ENCODE data around the gene TMEM120A. TPM values are rescaled to one million over a fixed set of nuclear protein-coding genes. Genes with fewer than 3 reads are reported as not detected.

Gene TMEM120A
- total and polyA plus RNA-seq, 2 donors from 2014 or later: 47.0 to 141 TPM

DNA sequence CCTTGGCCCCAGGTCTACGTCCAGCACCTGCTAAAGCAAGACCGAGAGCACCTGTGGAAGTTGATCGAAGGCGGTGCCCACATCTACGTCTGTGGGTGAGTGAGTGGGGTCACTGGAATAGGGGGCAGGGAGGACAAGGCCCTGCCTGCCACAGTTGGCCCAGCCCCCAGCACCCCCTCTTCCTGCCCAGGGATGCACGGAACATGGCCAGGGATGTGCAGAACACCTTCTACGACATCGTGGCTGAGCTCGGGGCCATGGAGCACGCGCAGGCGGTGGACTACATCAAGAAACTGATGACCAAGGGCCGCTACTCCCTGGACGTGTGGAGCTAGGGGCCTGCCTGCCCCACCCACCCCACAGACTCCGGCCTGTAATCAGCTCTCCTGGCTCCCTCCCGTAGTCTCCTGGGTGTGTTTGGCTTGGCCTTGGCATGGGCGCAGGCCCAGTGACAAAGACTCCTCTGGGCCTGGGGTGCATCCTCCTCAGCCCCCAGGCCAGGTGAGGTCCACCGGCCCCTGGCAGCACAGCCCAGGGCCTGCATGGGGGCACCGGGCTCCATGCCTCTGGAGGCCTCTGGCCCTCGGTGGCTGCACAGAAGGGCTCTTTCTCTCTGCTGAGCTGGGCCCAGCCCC, 8.1 kb downstream of the TMEM120A start:
- no peak for TF ChIP-seq CTCF (IDR thresholded peaks at IDR 0.05; ENCODE audit: borderline replicate concordance, extremely low read depth, insufficient read depth)
- no peak overlapping the region for H3K4me3 ChIP-seq (ENCODE audit: low read length in 3 of 3)
- no peaks in the 10 kb centered on the region for H3K9me3 ChIP-seq (ENCODE audit: control insufficient read depth in 2 of 3, insufficient read depth in 1 of 3, low read length in 3 of 3)
- FAIRE-seq (no peak), DNase-seq (peak in 1 of 5 donors; percentile 49)
- H3K36me3 ChIP-seq (ENCODE audit: control insufficient read depth in 2 of 3, insufficient read depth in 3 of 3, low read length in 3 of 3): peaks cover 0 to 17% (median 11%) of the 10 kb centered on the region in 3 donors
- H3K9ac ChIP-seq (ENCODE audit: low read length in 3 of 3): no peak overlapping the region
- H3K27ac ChIP-seq (ENCODE audit: low read depth in 2 of 2, low read length in 2 of 2): no peak overlapping the region
- no peaks in the 10 kb centered on the region for H3K27me3 ChIP-seq (ENCODE audit: control insufficient read depth, insufficient read depth, low read length)
- peaks cover 0 to 10% (median 8%) of the 10 kb centered on the region in 3 donors for H3K4me1 ChIP-seq (ENCODE audit: control insufficient read depth in 2 of 3, insufficient read depth in 2 of 3, low read depth in 1 of 3, low read length in 3 of 3)
- intact Hi-C loops (cut with DNase I): no loop called here

DNA sequence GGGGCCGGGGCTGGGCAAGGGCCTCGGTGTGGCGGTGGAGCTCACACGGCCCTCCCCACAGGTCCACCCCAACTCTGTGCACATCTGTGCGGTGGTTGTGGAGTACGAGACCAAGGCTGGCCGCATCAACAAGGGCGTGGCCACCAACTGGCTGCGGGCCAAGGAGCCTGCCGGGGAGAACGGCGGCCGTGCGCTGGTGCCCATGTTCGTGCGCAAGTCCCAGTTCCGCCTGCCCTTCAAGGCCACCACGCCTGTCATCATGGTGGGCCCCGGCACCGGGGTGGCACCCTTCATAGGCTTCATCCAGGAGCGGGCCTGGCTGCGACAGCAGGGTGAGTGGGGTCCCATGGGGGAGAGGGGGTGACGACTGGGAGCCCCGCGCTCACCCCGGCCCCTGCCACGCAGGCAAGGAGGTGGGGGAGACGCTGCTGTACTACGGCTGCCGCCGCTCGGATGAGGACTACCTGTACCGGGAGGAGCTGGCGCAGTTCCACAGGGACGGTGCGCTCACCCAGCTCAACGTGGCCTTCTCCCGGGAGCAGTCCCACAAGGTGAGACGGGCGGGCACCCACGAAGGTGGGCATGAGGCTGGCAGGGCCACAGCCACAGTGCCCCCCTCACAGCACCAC, 8.8 kb downstream of the TMEM120A start:
- H3K27ac ChIP-seq (ENCODE audit: low read depth in 2 of 2, low read length in 2 of 2): no peak overlapping the region
- no peak for FAIRE-seq

GRCh38 chr7:75985009-75985517, 9.3 kb downstream of the TMEM120A start:
- FAIRE-seq: no peak

More for the DNA sequence above, 8.8 kb downstream of the TMEM120A start:
- no peaks in the 10 kb centered on the region for H3K27me3 ChIP-seq (ENCODE audit: control insufficient read depth, insufficient read depth, low read length)
- TF ChIP-seq CTCF (IDR thresholded peaks at IDR 0.05; ENCODE audit: borderline replicate concordance, extremely low read depth, insufficient read depth): no peak
- intact Hi-C loops (cut with DNase I): no loop called here
- H3K9ac ChIP-seq (ENCODE audit: low read length in 3 of 3): no peak overlapping the region
- H3K9me3 ChIP-seq (ENCODE audit: control insufficient read depth in 2 of 3, insufficient read depth in 1 of 3, low read length in 3 of 3): no peaks in the 10 kb centered on the region
- H3K4me3 ChIP-seq (ENCODE audit: low read length in 3 of 3): no peak overlapping the region
- peak in 2 of 5 donors; percentile 48 to 79 for DNase-seq
- H3K4me1 ChIP-seq (ENCODE audit: control insufficient read depth in 2 of 3, insufficient read depth in 2 of 3, low read depth in 1 of 3, low read length in 3 of 3): peaks cover 0 to 10% (median 8%) of the 10 kb centered on the region in 3 donors
- peaks cover 0 to 17% (median 11%) of the 10 kb centered on the region in 3 donors for H3K36me3 ChIP-seq (ENCODE audit: control insufficient read depth in 2 of 3, insufficient read depth in 3 of 3, low read length in 3 of 3)

More at GRCh38 chr7:75985009-75985517, 9.3 kb downstream of the TMEM120A start:
- intact Hi-C loops (cut with DNase I): no loop called here
- H3K27me3 ChIP-seq (ENCODE audit: control insufficient read depth, insufficient read depth, low read length): no peaks in the 10 kb centered on the region
- TF ChIP-seq CTCF (IDR thresholded peaks at IDR 0.05; ENCODE audit: borderline replicate concordance, extremely low read depth, insufficient read depth): no peak
- H3K9ac ChIP-seq (ENCODE audit: low read length in 3 of 3): no peak overlapping the region
- peaks cover 0 to 19% (median 11%) of the 10 kb centered on the region in 3 donors for H3K36me3 ChIP-seq (ENCODE audit: control insufficient read depth in 2 of 3, insufficient read depth in 3 of 3, low read length in 3 of 3)
- H3K27ac ChIP-seq (ENCODE audit: low read depth in 2 of 2, low read length in 2 of 2): no peak overlapping the region
- peak in 2 of 5 donors; percentile 28 to 62 for DNase-seq
- H3K4me1 ChIP-seq (ENCODE audit: control insufficient read depth in 2 of 3, insufficient read depth in 2 of 3, low read depth in 1 of 3, low read length in 3 of 3): peaks cover 0 to 9% (median 8%) of the 10 kb centered on the region in 3 donors
- no peak overlapping the region for H3K4me3 ChIP-seq (ENCODE audit: low read length in 3 of 3)
- no peaks in the 10 kb centered on the region for H3K9me3 ChIP-seq (ENCODE audit: control insufficient read depth in 2 of 3, insufficient read depth in 1 of 3, low read length in 3 of 3)
